ENCODE measurements around the gene CYB561A3. TPM values are rescaled to one million over a fixed set of nuclear protein-coding genes. Genes with fewer than 3 reads are reported as not detected.

The CYB561A3 gene
- total RNA-seq, 2 donors from 2014 or later, result 17.3 to 22.8 TPM

- no peak overlapping the region for H3K4me3 ChIP-seq (ENCODE audit: low read length)
- Mint-ChIP-seq H3K27me3 (ENCODE audit: insufficient read depth) (no peaks in the 10 kb centered on the region), H3K4me1 (peaks cover 7% of the 10 kb centered on the region), H3K9me3 (no peaks in the 10 kb centered on the region), H3K27ac (peak overlapping the region; percentile 64), H3K36me3 (ENCODE audit: low read depth) (peaks cover 27% of the 10 kb centered on the region), H3K4me3 (no peak overlapping the region)
- peak; percentile 22 for DNase-seq
- H3K9me3 ChIP-seq (ENCODE audit: control insufficient read depth, low read length), result no peaks in the 10 kb centered on the region
- 93% methylated on average over 8 to 15 of the region's 15 CpGs for WGBS, 2 experiments (ENCODE audit: insufficient coverage in 1 of 2, insufficient read length in 1 of 2)
- peaks cover 5% of the 10 kb centered on the region for H3K4me1 ChIP-seq (ENCODE audit: control insufficient read depth, insufficient read depth, low read length)
- no peak overlapping the region for H3K27ac ChIP-seq (ENCODE audit: low read depth, low read length)
- H3K36me3 ChIP-seq (ENCODE audit: control insufficient read depth, insufficient read depth, low read length), result peaks cover 8% of the 10 kb centered on the region
- no peaks in the 10 kb centered on the region for H3K27me3 ChIP-seq (ENCODE audit: control insufficient read depth, insufficient read depth, low read length, poor library complexity, severe bottlenecking)
- H3K9ac ChIP-seq (ENCODE audit: extremely low read depth, low read length, poor library complexity, severe bottlenecking), result no peak overlapping the region
- no peak for TF ChIP-seq CTCF (conservative IDR thresholded peaks at IDR 0.05)
These were observed 23.8 kb downstream of the CYB561A3 start for GRCh38 chr11:61337706-61338470.

- WGBS, 2 experiments (ENCODE audit: insufficient coverage in 1 of 2, insufficient read length in 1 of 2), result 41 to 81% methylated on average over 4 to 8 of the region's 8 CpGs
- peak overlapping the region; percentile 92 for H3K27ac Mint-ChIP-seq
- peak; percentile 97 for TF ChIP-seq CTCF (conservative IDR thresholded peaks at IDR 0.05)
- H3K4me3 ChIP-seq (ENCODE audit: low read length), result no peak overlapping the region
- H3K9ac ChIP-seq (ENCODE audit: extremely low read depth, low read length, poor library complexity, severe bottlenecking), result peak overlapping the region; percentile 4
- no peak overlapping the region for H3K4me3 Mint-ChIP-seq
- H3K36me3 Mint-ChIP-seq (ENCODE audit: low read depth), result peaks cover 18% of the 10 kb centered on the region
- peak overlapping the region; percentile 62 for H3K27ac ChIP-seq (ENCODE audit: low read depth, low read length)
- peaks cover 16% of the 10 kb centered on the region for H3K4me1 Mint-ChIP-seq
- no peaks in the 10 kb centered on the region for H3K27me3 Mint-ChIP-seq (ENCODE audit: insufficient read depth)
- no peaks in the 10 kb centered on the region for H3K9me3 ChIP-seq (ENCODE audit: control insufficient read depth, low read length)
- no peaks in the 10 kb centered on the region for H3K27me3 ChIP-seq (ENCODE audit: control insufficient read depth, insufficient read depth, low read length, poor library complexity, severe bottlenecking)
- peaks cover 5% of the 10 kb centered on the region for H3K4me1 ChIP-seq (ENCODE audit: control insufficient read depth, insufficient read depth, low read length)
- H3K36me3 ChIP-seq (ENCODE audit: control insufficient read depth, insufficient read depth, low read length), result peaks cover 8% of the 10 kb centered on the region
- peak; percentile 96 for DNase-seq
- no peaks in the 10 kb centered on the region for H3K9me3 Mint-ChIP-seq
These were observed 25.3 kb downstream of the CYB561A3 start for GRCh38 chr11:61336171-61336935.

- Histone ChIP-seq H3K27ac (ENCODE audit: low read depth, low read length) (no peak overlapping the region), H3K9me3 (ENCODE audit: control insufficient read depth, low read length) (no peaks in the 10 kb centered on the region), H3K27me3 (ENCODE audit: control insufficient read depth, insufficient read depth, low read length, poor library complexity, severe bottlenecking) (no peaks in the 10 kb centered on the region), H3K36me3 (ENCODE audit: control insufficient read depth, insufficient read depth, low read length) (peaks cover 13% of the 10 kb centered on the region), H3K9ac (ENCODE audit: extremely low read depth, low read length, poor library complexity, severe bottlenecking) (no peak overlapping the region), H3K4me3 (ENCODE audit: low read length) (no peak overlapping the region), H3K4me1 (ENCODE audit: control insufficient read depth, insufficient read depth, low read length) (peaks cover 5% of the 10 kb centered on the region)
- Mint-ChIP-seq H3K36me3 (ENCODE audit: low read depth) (peaks cover 14% of the 10 kb centered on the region), H3K4me3 (no peak overlapping the region), H3K27me3 (ENCODE audit: insufficient read depth) (no peaks in the 10 kb centered on the region), H3K9me3 (no peaks in the 10 kb centered on the region), H3K27ac (no peak overlapping the region), H3K4me1 (peaks cover 17% of the 10 kb centered on the region)
- DNase-seq, result no peak
- 83 to 91% methylated on average over 1 of the region's 1 CpG for WGBS, 2 experiments (ENCODE audit: insufficient coverage in 1 of 2, insufficient read length in 1 of 2)
- no peak for TF ChIP-seq CTCF (conservative IDR thresholded peaks at IDR 0.05)
These were observed 26.3 kb downstream of the CYB561A3 start for GRCh38 chr11:61335355-61335710.
